ENCODE data around the gene RNGTT.

DNA sequence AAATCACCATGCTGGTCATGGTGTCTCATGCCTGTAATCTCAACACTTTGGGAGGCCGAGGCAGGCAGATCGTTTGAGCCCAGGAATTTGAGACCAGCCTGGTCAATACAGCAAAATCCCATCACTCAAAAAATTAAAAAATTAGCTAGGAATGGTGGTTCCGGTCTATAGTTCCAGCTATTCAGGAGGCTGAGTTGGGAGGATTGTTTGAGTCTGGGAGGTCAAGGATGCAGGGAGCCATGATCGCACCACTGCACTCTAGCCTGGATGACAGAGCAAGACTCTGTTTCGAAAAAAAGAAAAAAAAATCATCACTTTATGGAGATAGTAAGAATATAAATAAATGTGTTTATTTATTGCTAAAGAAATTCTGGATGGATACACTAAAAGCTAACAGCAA, 124.1 kb downstream of the RNGTT start:
- no peak for TF ChIP-seq CTCF (conservative IDR thresholded peaks at IDR 0.05; ENCODE audit: low read depth, low read length)
- TF ChIP-seq EZH2 (IDR thresholded peaks at IDR 0.05; ENCODE audit: low read length, unreplicated experiment): no peak
- TF ChIP-seq EZH2phosphoT487 (IDR thresholded peaks at IDR 0.05; ENCODE audit: borderline replicate concordance, low read length): no peak

Measured in PC-3 (cell line).